ENCODE data around the gene LCP2. TPM values are rescaled to one million over a fixed set of nuclear protein-coding genes. Genes with fewer than 3 reads are reported as not detected.

Gene LCP2
- total and polyA plus RNA-seq, 2 donors (not counting 1 experiment from before 2014, with no cell fraction given) = not detected

GRCh38 chr5:170333161-170333910 is 35.8 kb upstream of the LCP2 start:
- DNase-seq (ENCODE audit: low read depth in 2 of 2) = no peak
- no peak overlapping the region for H3K4me2 ChIP-seq (ENCODE audit: extremely low read depth, insufficient read depth, low read length)

DNA sequence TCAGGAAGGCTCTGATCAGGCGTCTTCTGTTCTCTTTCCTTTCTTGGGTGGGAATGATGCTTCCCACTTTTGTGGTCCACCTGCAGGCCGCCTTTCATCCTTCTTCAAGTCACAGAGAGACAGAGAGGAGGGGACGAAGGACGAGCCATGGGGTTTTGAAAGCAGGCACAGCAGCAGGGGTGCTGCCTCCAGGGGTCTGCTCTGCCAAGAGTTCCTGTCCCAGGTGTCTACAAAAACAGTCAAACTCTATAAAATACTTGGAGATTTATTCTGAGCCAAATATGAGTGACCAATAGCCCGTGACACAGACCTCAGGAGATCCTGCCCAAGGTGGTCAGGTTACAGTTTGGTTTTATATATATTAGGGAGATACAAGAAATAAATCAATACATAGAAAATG is 34.5 kb upstream of the LCP2 start:
- Histone ChIP-seq H3K27ac (ENCODE audit: insufficient read depth, low read length) (no peak overlapping the region), H3K4me1 (ENCODE audit: control insufficient read depth, extremely low read depth, insufficient read depth, low read length) (no peaks in the 10 kb centered on the region), H3K27me3 (ENCODE audit: control insufficient read depth, insufficient read depth, low read length) (no peaks in the 10 kb centered on the region), H2AFZ (ENCODE audit: low read length) (no peak overlapping the region), H3K4me3 (replicated peaks in 1 of 4; ENCODE audit: control extremely low read depth in 1 of 4, insufficient read depth in 1 of 4, low read depth in 3 of 4, low read length in 4 of 4) (no peak overlapping the region), H4K20me1 (ENCODE audit: control insufficient read depth, extremely low read depth, insufficient read depth, low read length) (no peaks in the 10 kb centered on the region), H3K9ac (ENCODE audit: insufficient read depth, low read length) (no peak overlapping the region), H3K9me3 (ENCODE audit: control insufficient read depth, insufficient read depth, low read depth, low read length) (no peaks in the 10 kb centered on the region), H3K36me3 (ENCODE audit: control insufficient read depth, insufficient read depth, low read length) (no peaks in the 10 kb centered on the region), H3K79me2 (ENCODE audit: control insufficient read depth, insufficient read depth, low read length) (no peaks in the 10 kb centered on the region), H3K4me2 (ENCODE audit: extremely low read depth, insufficient read depth, low read length) (no peak overlapping the region)
- no peak for DNase-seq (ENCODE audit: low read depth in 2 of 2)
- TF ChIP-seq, protein P1, sequence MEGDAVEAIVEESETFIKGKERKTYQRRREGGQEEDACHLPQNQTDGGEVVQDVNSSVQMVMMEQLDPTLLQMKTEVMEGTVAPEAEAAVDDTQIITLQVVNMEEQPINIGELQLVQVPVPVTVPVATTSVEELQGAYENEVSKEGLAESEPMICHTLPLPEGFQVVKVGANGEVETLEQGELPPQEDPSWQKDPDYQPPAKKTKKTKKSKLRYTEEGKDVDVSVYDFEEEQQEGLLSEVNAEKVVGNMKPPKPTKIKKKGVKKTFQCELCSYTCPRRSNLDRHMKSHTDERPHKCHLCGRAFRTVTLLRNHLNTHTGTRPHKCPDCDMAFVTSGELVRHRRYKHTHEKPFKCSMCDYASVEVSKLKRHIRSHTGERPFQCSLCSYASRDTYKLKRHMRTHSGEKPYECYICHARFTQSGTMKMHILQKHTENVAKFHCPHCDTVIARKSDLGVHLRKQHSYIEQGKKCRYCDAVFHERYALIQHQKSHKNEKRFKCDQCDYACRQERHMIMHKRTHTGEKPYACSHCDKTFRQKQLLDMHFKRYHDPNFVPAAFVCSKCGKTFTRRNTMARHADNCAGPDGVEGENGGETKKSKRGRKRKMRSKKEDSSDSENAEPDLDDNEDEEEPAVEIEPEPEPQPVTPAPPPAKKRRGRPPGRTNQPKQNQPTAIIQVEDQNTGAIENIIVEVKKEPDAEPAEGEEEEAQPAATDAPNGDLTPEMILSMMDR (conservative IDR thresholded peaks at IDR 0.05 in 1 of 2, IDR thresholded peaks at IDR 0.05 in 1 of 2; ENCODE audit: low read depth in 1 of 2, low read length in 2 of 2) = no peak
- no peak for TF ChIP-seq EZH2 (IDR thresholded peaks at IDR 0.05; ENCODE audit: low read length, missing control alignments)

More at GRCh38 chr5:170333161-170333910, 35.8 kb upstream of the LCP2 start:
- no peaks in the 10 kb centered on the region for H3K79me2 ChIP-seq (ENCODE audit: control insufficient read depth, insufficient read depth, low read length)
- TF ChIP-seq EZH2 (IDR thresholded peaks at IDR 0.05; ENCODE audit: low read length, missing control alignments) = no peak
- TF ChIP-seq, protein P1 (conservative IDR thresholded peaks at IDR 0.05 in 1 of 2, IDR thresholded peaks at IDR 0.05 in 1 of 2; ENCODE audit: low read depth in 1 of 2, low read length in 2 of 2) = no peak
- no peaks in the 10 kb centered on the region for H3K36me3 ChIP-seq (ENCODE audit: control insufficient read depth, insufficient read depth, low read length)
- H3K27ac ChIP-seq (ENCODE audit: insufficient read depth, low read length) = no peak overlapping the region
- H3K4me3 ChIP-seq (replicated peaks in 1 of 4; ENCODE audit: control extremely low read depth in 1 of 4, insufficient read depth in 1 of 4, low read depth in 3 of 4, low read length in 4 of 4) = no peak overlapping the region
- H3K27me3 ChIP-seq (ENCODE audit: control insufficient read depth, insufficient read depth, low read length) = no peaks in the 10 kb centered on the region
- no peaks in the 10 kb centered on the region for H3K9me3 ChIP-seq (ENCODE audit: control insufficient read depth, insufficient read depth, low read depth, low read length)
- H4K20me1 ChIP-seq (ENCODE audit: control insufficient read depth, extremely low read depth, insufficient read depth, low read length) = no peaks in the 10 kb centered on the region
- H3K4me1 ChIP-seq (ENCODE audit: control insufficient read depth, extremely low read depth, insufficient read depth, low read length) = no peaks in the 10 kb centered on the region
- H3K9ac ChIP-seq (ENCODE audit: insufficient read depth, low read length) = no peak overlapping the region
- no peak overlapping the region for H2AFZ ChIP-seq (ENCODE audit: low read length)

DNA sequence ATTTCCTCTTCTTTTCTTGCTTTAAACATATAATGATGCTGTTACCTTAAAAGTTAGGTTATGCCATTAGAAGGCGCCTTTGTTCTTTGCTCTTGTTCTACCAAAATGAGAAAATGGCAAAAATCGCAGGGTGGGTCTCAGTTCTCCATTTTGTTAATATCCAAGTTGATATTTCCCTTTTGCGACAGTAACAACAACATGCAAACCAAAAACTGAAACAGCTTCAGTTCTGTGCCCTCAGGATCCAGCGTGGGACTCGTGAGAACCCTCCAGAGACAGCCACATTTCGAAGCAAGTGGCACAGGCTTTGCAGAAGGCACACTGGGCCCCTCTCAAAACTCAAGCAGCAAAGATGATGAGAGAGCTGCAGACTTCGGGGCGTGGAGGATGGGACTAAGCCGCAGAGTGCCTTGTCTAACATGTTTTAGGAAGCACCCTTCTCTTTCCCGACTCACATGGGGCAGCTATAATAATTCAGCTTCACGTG is 33.0 kb upstream of the LCP2 start:
- DNase-seq (ENCODE audit: low read depth in 2 of 2) = no peak
- no peaks in the 10 kb centered on the region for H3K9me3 ChIP-seq (ENCODE audit: control insufficient read depth, insufficient read depth, low read depth, low read length)
- H3K9ac ChIP-seq (ENCODE audit: insufficient read depth, low read length) = no peak overlapping the region
- TF ChIP-seq, protein P1 (conservative IDR thresholded peaks at IDR 0.05 in 1 of 2, IDR thresholded peaks at IDR 0.05 in 1 of 2; ENCODE audit: low read depth in 1 of 2, low read length in 2 of 2) = no peak
- TF ChIP-seq EZH2 (IDR thresholded peaks at IDR 0.05; ENCODE audit: low read length, missing control alignments) = no peak
- H3K36me3 ChIP-seq (ENCODE audit: control insufficient read depth, insufficient read depth, low read length) = no peaks in the 10 kb centered on the region
- no peaks in the 10 kb centered on the region for H3K79me2 ChIP-seq (ENCODE audit: control insufficient read depth, insufficient read depth, low read length)
- H3K4me2 ChIP-seq (ENCODE audit: extremely low read depth, insufficient read depth, low read length) = no peak overlapping the region
- H3K27me3 ChIP-seq (ENCODE audit: control insufficient read depth, insufficient read depth, low read length) = no peaks in the 10 kb centered on the region
- no peaks in the 10 kb centered on the region for H4K20me1 ChIP-seq (ENCODE audit: control insufficient read depth, extremely low read depth, insufficient read depth, low read length)
- H2AFZ ChIP-seq (ENCODE audit: low read length) = no peak overlapping the region
- H3K4me1 ChIP-seq (ENCODE audit: control insufficient read depth, extremely low read depth, insufficient read depth, low read length) = no peaks in the 10 kb centered on the region
- H3K27ac ChIP-seq (ENCODE audit: insufficient read depth, low read length) = no peak overlapping the region
- H3K4me3 ChIP-seq (replicated peaks in 1 of 4; ENCODE audit: control extremely low read depth in 1 of 4, insufficient read depth in 1 of 4, low read depth in 3 of 4, low read length in 4 of 4) = no peak overlapping the region

All from fibroblast of lung (primary cell).